Measurements from ENCODE around the gene ZNF655.
"Not testable (repeated sequence)": the region's sequence is repeated elsewhere in the genome, so short reads cannot be mapped to it uniquely, and the experiment has no call there.

Gene ZNF655, protein sequence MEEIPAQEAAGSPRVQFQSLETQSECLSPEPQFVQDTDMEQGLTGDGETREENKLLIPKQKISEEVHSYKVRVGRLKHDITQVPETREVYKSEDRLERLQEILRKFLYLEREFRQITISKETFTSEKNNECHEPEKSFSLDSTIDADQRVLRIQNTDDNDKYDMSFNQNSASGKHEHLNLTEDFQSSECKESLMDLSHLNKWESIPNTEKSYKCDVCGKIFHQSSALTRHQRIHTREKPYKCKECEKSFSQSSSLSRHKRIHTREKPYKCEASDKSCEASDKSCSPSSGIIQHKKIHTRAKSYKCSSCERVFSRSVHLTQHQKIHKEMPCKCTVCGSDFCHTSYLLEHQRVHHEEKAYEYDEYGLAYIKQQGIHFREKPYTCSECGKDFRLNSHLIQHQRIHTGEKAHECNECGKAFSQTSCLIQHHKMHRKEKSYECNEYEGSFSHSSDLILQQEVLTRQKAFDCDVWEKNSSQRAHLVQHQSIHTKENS

DNA sequence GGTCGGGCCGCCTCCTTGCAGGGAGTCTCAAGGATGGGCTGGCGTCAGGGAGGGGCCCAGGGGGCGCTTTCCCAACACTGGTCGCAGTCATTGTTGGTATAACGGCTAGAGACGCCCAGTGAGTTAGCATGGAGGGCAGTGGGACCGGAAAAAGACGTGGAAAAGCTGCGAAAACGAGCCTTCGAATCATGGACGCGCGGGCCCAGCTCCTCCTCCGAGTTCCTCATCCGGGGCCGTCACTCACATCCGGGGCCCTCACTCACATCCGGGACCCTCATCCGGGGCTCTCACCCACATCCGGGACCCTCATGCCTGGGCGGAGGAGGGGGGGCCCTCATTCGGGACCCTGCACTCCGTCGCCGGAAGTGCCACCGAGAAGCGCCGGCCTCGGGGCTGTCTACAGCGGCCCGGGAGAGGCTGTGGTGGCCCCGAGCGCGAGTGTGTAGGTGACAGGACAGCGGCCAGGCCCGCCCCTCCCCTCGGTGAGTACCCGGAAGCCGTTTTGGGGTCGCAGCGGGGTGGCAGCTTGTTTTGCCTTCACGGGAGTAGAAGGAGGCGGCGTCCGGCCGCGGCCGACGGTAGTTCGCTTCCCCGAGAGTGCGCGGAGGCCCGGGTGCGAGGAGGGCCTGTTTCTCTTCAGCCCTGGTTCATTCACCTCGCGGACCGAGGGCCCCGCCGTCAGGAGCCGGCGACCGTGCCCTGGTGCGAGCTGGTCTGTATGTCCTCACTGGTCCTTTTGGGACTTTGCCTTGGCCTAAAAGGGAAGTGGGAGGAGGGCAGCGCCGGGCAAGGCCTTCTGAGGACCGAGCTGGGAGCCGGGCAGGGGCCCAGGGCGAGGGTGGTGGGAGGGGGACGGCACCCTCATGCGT is at the start of gene ZNF655:
TSS of gene ZNF655 (plus strand) at position 337 of the 869 bp plus-strand sequence. CDS start 1,918 bp downstream, outside the sequence.
- DNase-seq (ENCODE audit: low read depth, low spot score), result peak; percentile 75

DNA sequence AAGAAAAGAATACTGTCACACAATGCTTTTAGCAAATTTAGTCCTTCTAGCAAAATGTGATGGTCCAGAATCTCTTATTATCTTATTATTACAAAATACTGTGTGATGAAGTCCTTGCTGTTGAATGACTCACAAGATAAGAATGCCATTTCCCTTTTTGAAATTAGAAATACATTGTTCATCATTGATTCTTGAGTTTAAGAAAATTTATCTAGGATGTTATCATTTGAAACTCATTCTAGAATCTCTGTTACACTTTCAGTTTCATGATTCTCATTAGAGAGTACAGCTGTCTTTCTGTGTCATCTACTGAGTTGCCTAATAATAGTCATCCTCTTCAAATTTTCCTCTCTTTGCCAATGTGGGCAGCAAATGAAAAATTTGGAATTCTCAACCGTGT is 44.4 kb upstream of the ZNF655 start:
- no peak for DNase-seq (ENCODE audit: low read depth, low spot score)

DNA sequence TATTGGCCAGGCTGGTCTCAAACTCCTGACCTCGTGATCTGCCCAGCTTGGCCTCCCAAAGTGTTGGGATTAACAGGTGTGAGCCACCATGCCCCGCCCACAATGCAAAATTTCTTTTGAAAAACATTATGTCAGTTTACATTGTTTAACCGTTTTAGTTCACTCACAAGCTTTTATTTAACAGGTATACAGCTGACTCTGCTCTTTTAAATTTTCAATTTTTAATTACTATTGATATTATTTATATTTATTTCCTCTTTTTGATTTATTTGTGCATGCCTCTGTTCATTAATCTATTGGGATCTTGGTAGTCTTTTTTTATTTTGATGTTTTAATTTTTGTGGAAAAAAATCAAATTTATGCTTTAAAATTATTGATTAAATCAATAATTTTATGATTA is 37.0 kb upstream of the ZNF655 start:
- DNase-seq (ENCODE audit: low read depth, low spot score), result no peak

DNA sequence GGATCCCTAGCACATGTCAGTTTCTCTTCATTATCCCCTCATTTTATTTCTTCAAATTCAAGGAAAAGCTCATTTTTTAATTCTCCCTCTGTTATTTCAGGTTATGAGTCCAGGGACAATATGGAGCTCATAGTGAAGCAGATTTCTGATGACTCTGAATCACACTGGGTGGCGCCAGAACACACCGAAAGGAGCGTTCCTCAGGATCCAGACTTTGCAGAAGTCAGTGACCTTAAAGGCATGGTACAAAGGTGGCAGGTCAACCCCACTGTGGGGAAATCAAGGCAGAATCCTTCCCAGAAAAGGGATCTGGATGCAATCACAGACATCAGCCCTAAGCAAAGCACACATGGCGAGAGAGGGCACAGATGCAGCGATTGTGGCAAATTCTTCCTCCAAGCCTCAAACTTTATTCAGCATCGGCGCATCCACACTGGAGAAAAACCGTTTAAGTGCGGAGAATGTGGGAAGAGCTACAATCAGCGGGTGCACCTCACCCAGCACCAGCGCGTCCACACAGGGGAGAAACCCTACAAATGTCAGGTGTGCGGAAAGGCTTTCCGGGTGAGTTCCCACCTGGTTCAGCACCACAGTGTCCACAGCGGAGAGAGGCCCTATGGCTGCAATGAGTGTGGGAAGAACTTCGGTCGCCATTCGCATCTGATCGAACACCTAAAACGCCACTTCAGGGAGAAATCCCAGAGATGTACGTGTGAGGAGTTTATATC is 32.6 kb upstream of the ZNF655 start:
- no peak for DNase-seq (ENCODE audit: low read depth, low spot score)

DNA sequence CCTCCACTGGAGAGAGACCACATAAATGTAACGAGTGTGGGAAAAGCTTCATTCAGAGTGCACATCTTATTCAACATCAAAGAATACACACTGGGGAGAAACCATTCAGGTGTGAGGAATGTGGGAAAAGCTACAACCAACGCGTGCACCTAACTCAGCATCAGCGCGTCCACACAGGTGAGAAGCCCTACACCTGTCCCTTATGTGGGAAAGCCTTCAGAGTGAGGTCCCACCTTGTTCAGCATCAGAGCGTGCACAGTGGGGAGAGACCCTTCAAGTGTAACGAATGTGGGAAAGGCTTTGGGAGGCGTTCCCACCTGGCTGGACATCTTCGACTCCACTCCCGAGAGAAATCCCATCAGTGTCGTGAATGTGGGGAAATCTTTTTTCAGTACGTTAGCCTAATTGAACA is 27.1 kb upstream of the ZNF655 start:
- DNase-seq (ENCODE audit: low read depth, low spot score), result no peak

DNA sequence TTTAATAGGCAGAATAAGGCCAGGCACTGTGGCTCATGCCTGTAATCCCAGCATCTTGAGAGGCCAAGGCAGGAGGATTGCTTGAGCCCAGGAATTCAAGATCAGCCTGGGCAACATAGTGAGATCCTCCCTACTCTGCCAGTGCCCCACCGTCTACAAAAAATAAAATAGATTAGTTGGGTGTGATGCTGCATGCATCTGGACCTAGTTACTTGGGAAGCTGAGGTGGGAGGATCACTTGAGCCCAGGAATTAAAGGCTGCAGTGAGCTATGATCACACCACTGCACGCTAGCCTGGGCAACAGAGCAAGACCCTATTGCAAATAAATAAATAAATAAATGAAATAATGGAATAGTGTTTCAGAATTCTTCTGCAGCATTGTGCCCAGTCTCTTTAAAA is 22.8 kb upstream of the ZNF655 start:
- no peak for DNase-seq (ENCODE audit: low read depth, low spot score)

DNA sequence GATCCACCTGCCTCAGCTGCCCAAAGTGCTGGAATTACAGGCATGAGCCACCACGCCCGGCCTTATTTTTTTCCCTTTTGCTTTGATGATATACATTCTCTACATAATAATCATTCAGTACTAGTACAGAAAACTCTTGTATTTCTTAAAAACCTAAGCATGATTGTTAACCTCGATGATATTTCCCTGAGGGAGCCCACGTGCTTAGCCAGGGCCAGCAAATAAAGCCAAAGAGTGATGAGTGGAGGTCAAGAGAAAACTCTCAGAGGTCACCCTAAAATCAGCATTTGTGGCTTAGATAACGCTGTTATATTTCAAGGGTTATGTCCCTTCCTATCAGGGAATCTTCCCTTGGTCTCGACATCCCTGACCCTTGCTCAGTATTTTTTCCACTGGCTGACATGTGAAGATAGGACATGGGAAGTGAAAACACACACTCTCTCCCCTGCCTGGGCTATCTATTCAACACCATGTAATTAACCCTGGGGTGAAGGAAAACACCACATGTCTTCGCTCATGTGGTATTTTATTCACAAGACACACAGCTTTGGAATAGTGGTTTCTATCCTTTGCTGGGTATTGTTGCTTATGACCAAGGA is 19.1 kb upstream of the ZNF655 start:
- no peak for DNase-seq (ENCODE audit: low read depth, low spot score)

DNA sequence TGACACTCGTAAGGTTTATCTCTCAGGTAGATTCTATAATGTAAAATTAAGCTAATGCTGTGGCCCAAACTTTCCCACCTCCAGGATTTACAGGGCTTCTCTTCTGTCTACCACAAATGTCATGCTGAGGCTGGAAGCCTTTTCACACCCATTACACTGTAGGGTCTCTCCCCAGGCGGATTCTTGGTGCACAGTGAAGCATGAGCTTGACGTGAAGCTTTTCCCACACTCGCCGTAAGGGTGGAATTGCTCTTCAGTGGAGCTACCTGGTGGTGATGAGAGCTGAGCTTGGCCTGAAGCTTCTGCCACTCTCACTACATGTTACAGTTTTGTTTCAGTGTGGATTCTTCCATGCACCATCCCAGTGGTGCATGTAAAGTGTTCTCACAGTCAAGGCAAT is 17.9 kb upstream of the ZNF655 start:
- no peak for DNase-seq (ENCODE audit: low read depth, low spot score)

DNA sequence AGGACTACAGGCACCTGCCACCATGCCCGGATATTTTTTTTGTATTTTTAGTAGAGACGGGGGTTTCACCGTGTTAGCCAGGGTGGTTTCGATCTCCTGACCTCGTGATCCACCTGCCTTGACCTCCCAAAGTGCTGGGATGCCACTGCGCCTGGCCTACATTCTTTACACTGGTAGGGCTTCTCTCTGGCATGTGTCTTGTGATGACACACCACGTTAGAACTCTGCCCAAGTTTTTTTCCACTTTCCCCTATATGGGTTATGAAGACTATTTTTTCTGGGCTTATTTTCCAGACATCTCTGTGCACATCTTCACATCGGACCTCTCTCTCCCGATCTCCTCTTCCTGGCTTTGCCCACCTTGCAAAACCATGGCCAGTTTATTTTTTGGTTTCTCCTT is 17.2 kb upstream of the ZNF655 start:
- DNase-seq (ENCODE audit: low read depth, low spot score), result no peak

DNA sequence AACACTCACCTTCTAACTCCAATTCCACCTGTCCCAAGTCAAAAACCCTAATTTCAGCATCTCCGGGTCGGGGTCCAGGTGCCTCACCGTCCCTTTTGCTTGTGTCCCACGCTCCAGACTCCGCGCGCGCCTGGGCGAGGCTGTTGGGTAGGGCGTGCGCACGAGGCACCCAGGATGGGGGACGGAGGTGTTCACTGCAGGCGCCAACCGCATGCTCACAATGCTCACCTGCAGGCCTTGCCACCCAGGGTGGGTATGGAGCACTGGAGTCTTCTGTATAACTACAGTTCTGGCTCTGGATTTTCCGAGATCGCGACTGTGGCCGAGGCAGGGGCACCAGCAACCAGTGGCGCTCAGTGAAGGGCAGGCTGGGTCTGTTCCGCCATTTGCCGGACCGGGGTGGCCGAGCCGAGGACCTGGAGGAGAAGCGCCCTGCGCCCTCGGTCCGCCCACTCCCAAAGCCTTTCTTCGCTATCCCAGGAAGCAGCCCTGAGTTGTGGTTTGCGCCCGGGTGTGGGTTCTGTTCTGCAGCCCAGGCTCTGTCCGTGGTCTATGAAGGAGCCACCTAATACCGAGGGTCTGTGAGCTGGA is 15.3 kb upstream of the ZNF655 start:
- DNase-seq (ENCODE audit: low read depth, low spot score), result no peak

DNA sequence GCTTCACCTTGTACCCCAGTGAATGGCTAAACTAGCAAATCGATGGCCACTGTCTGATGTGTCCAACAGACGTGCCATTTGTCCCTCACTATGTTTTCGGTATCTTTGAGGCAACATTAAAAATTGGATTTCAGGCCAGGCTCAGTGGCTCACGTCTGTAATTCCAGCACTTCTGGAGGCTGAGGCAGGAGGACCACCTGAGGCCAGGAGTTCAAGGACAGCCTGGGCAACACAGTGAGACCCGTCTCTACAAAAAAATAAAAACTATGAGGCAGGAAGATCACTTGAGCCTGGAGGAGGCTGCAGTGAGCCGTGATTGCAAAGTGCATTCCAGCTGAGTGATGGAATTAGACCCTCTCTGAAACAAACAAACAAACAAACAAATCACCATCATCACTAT is 14.5 kb upstream of the ZNF655 start:
- no peak for DNase-seq (ENCODE audit: low read depth, low spot score)

DNA sequence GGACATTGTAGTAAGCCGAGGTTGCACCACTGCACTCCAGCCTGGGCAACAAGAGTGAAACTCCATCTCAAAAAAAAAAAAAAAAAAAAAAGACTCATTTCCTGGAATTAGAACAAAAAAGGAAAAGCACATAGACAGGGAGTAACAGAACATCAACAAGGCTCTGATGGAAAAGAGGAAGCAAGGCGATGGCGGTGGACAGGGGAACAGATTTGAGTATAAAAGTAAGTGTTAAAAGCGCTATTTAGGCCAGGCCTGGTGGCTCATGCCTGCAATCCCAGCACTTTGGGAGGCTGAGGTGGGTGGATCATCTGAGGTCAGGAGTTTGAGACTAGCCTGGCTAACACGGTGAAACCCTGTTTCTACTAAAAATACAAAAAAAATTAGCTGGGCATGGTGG is 13.1 kb upstream of the ZNF655 start:
- not testable (repeated sequence) for DNase-seq (ENCODE audit: low read depth, low spot score)

DNA sequence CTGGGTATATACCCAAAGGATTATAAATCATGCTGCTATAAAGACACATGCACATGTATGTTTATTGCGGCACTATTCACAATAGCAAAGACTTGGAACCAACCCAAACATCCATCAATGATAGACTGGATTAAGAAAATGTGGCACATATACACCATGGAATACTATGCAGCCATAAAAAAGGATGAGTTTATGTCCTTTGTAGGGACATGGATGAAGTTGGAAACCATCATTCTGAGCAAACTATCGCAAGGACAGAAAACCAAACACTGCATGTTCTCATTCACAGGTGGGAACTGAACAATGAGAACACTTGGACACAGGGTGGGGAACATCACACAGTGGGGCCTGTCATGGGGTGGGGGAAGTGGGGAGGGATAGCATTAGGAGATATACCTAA is 8.9 kb upstream of the ZNF655 start:
- DNase-seq (ENCODE audit: low read depth, low spot score), result not testable (repeated sequence)

DNA sequence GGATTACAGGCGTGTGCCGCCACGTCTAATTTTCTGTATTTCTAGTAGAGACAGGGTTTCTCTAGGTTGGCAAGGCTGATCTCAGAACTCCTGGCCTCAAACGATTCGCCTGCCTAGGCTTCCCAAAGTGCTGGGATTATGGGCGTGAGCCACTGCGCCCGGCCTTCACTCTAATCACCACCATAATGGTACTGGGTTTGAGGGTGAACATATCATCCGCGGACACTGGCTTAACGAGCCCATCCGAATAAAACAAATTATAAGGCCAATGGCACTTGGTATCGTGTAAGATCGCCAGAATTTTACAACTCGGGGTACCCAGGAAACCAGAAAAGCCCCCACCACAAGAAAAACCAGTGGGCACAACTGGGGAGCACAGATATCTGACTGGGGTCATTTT is 7.1 kb upstream of the ZNF655 start:
- DNase-seq (ENCODE audit: low read depth, low spot score), result no peak

DNA sequence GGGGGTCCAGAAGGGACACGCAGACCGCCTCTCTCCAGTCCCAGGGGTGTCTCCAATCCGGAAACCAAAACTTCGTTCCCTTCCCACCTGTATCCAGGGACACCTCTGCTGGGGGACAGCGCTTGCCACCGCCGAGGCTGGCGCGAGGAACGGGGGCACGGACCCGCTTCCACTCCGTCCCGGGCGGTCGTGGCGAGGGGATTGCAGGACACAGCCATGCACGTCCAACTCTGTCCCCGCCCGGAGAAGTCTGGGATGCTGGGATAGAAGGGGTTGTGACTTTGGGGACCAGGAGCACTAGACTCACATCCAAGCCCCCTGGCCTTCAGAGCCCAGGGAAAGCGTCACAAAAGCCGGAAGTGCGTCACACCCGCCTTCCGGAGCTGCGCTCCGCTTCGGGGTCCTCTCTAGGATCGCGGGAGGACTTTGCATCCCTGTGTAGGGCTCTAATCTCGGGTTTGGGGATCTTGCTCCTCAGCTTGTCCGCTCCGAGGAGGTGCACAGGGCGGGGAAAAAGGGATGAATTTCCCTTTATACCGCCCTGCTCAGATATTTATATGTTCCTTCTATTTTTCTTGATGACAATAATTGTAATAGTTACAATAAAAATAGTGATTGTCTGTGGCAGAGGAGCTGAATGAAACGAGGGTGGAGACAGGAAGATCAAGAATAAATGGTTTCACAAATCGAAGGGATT is 6.5 kb upstream of the ZNF655 start, which contains the start of gene FAM200A:
TSS of gene FAM200A (minus strand) at position 348 of the 697 bp plus-strand sequence. CDS start 3,707 bp downstream, outside the sequence.
- DNase-seq (ENCODE audit: low read depth, low spot score), result peak; percentile 62

DNA sequence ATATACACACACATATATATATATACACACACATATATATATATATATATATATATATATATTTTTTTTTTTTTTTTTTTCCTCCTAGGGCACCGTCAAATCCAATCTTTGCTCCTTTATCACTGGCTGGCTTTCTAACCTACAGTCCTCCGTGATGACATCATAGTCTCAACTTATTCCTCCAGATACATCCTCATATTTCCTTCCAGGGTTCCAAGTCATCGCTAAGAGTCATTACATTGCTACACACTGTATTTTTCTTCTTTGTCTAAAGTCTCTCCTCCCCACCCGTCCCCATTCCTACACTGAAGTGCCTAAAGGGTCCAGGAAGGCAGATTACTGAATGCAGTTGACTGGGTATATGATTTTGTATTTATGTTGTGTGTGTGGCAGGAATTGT is 5.4 kb upstream of the ZNF655 start:
- DNase-seq (ENCODE audit: low read depth, low spot score), result no peak

DNA sequence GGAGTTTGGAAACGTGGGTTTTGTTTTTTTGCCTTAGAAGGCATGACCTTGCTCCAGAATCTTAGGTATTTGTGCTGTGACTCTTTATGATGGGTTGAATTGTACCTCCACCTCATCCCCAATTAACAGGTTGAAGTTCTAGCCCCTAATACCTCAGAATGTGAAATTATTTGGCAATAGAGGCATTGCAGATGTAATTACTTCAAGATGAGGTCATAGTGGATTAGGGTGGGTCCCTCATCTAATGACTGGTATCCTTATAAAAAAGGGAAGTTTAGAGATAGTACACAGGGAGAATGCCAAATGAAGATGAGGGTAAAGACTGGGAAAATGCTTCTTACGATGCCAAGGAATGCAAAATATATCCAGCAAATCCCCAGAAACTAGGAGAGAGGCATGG is 3.5 kb upstream of the ZNF655 start:
- no peak for DNase-seq (ENCODE audit: low read depth, low spot score)

DNA sequence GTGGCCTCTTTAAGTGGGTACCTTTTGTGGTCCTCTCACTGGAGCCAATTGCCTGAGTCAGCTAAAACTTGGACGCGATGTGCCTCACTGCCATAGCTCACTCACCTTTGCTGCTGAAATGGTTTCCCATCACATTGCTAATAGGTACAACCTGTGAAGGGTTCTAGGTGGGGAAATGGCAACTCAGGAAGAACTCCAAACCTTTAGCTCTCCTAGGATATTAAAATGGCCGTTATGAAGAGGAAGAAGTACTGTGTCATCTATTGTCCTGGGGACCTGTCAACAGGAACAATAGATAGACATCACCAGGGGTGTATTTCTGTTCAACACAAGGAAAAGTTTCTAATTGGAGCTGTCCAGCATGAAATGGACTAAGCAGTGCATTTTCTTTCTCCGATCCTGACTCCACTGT is 1.2 kb upstream of the ZNF655 start:
- no peak for DNase-seq (ENCODE audit: low read depth, low spot score)

DNA sequence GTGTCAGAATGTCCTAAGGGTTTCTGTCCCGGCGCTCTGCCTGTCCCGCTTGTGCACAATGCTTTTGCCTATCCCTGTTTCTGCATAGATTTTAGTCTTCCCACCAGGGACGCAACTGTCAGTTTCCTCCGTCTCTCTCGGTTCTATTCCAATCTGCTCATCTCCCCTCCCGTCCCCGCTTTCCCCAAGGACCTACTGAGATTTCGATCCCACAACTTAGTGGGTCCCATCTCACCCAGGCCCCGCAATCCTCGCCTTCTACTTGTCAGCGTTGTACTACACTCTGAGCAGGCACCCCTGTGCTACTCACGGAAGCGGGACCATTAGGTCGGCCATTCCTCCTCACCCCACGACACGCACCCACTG is 519 bp upstream of the ZNF655 start:
- no peak for DNase-seq (ENCODE audit: low read depth, low spot score)

DNA sequence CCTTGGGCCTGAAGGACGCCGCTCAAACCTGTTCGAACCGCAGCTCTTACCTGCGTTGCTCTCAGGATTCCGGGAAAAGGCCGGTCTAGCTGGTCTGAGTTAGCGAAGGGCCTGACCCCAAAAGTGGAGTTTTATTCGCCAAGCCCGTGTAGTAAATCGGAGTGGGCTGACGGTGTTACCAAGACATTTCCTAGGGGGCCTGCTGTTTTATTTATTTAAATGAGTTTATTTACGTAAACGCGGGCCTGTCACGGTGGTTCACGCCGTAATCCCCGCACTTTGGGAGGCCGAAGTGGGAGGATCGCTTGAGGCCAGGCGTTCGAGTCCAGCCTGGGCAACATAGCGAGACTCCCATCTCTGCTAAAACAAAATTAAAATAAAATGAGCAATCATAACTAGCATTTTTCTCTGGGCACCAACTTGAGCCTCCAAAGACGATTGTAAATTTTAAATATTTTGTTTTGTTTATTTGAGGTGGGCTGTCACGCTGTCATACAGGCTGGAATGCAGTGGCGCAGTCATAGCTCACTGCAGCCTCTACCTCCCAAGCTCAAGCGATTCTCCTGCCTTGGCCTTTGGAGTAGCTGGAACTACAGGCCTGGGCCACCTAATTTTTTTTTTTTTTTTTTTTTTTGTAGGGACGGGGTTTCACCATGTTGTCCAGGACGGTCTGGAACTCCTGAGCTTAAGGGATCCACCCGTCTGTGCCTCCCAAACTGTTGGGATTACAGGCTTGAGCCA is 903 bp downstream of the ZNF655 start:
- DNase-seq (ENCODE audit: low read depth, low spot score), result no peak

Data from brain pericyte (primary cell).